WTC11 (cell line): Measurements from ENCODE around the gene SATB1. TPM values are rescaled to one million over a fixed set of nuclear protein-coding genes. Genes with fewer than 3 reads are reported as not detected.

ENCODE experiments used
- ATAC-seq: fragments of 200-7000 bp; cut with Tn5 transposase; 2 replicates; pipeline ENCODE4 v1.10.0; 2021; ENCODE audit warnings: mild to moderate bottlenecking, moderate library complexity
- Bru-seq: library from RNA; stranded (reverse); fragments of 400-500 nt; gene quantifications from one replicate; lab custom pipeline; 2021; lab: Mats Ljungman, UMichigan
- CTCF ChIA-PET: fragments of 300-600 bp; sonication (Branson Sonifier 250); formaldehyde crosslinking; loops from one replicate; lab custom pipeline; 2021; ENCODE audit warnings: antibody characterized with exemption; lab: Charles Lee
- POLR2A ChIA-PET: fragments of 350-600 bp; sonication (Branson Sonifier 250); formaldehyde crosslinking; loops from one replicate; lab custom pipeline; 2021; ENCODE audit warnings: antibody characterized with exemption; lab: Charles Lee
- DNase-seq: peaks from one replicate; pipeline ENCODE4 v3.0.0; 2021; ENCODE audit warnings: low spot score
- H3K27ac Mint-ChIP-seq: 2 replicates; pipeline ENCODE4 v1.8.0; 2021; ENCODE audit warnings: mixed read lengths
- H3K27me3 Mint-ChIP-seq: 2 replicates; pipeline ENCODE4 v1.8.0; 2021; ENCODE audit warnings: low read depth, mild to moderate bottlenecking, moderate library complexity, mixed read lengths
- H3K36me3 Mint-ChIP-seq: 2 replicates; pipeline ENCODE4 v1.8.0; 2021; ENCODE audit warnings: mixed read lengths
- H3K4me1 Mint-ChIP-seq: 2 replicates; pipeline ENCODE4 v1.8.0; 2022; ENCODE audit warnings: mixed read lengths
- H3K4me3 Mint-ChIP-seq: 2 replicates; pipeline ENCODE4 v1.8.0; 2021; ENCODE audit warnings: mild to moderate bottlenecking, moderate library complexity, mixed read lengths
- H3K9me3 Mint-ChIP-seq: 2 replicates; pipeline ENCODE4 v1.8.0; 2021; ENCODE audit warnings: mixed read lengths
- AFF4 ChIP-seq: sonication (generic); formaldehyde crosslinking; IDR thresholded peaks from 2 replicates; pipeline ENCODE4 v1.8.1; 2023; ENCODE audit warnings: mild to moderate bottlenecking, missing genetic modification reagents, borderline replicate concordance
- ARID4B ChIP-seq: sonication (generic); formaldehyde crosslinking; IDR thresholded peaks from 2 replicates; pipeline ENCODE4 v1.8.0; 2023; ENCODE audit warnings: missing genetic modification reagents, mild to moderate bottlenecking, borderline replicate concordance
- FOXJ3 ChIP-seq: sonication (generic); formaldehyde crosslinking; IDR thresholded peaks from 2 replicates; pipeline ENCODE4 v1.9.0; 2021; ENCODE audit warnings: missing genetic modification reagents, mild to moderate bottlenecking, borderline replicate concordance
- FOXK1 ChIP-seq: sonication (generic); formaldehyde crosslinking; IDR thresholded peaks from 2 replicates; pipeline ENCODE4 v1.8.0; 2022; ENCODE audit warnings: mild to moderate bottlenecking, moderate library complexity, missing genetic modification reagents
- FOXP4 ChIP-seq: sonication (generic); formaldehyde crosslinking; IDR thresholded peaks from 2 replicates; pipeline ENCODE4 v1.8.0; 2022; ENCODE audit warnings: mild to moderate bottlenecking, missing genetic modification reagents
- JAZF1 ChIP-seq: fragments of 250-450 bp; sonication (Bioruptor Pico); IDR thresholded peaks from 2 replicates; pipeline ENCODE4 v1.9.0; 2021; ENCODE audit warnings: moderate library complexity, mild to moderate bottlenecking, inconsistent platforms
- KAT7 ChIP-seq: sonication (generic); formaldehyde crosslinking; IDR thresholded peaks from 2 replicates; pipeline ENCODE4 v1.8.1; 2023; ENCODE audit warnings: missing genetic modification reagents, mild to moderate bottlenecking, borderline replicate concordance
- PRDM15 ChIP-seq: sonication (generic); formaldehyde crosslinking; IDR thresholded peaks from 2 replicates; pipeline ENCODE4 v1.8.0; 2022; ENCODE audit warnings: missing genetic modification reagents
- SP1 ChIP-seq: sonication (generic); formaldehyde crosslinking; conservative IDR thresholded peaks from 2 replicates; pipeline ENCODE4 v1.8.1; 2022; ENCODE audit warnings: missing genetic modification reagents
- ZMAT4 ChIP-seq: fragments of 250-450 bp; sonication (Bioruptor Pico); IDR thresholded peaks from 2 replicates; pipeline ENCODE4 v1.9.0; 2021; ENCODE audit warnings: mild to moderate bottlenecking
- ZNF532 ChIP-seq: fragments of 250-450 bp; sonication (Bioruptor Pico); IDR thresholded peaks from 2 replicates; pipeline ENCODE4 v1.9.0; 2021; ENCODE audit warnings: mild to moderate bottlenecking, borderline replicate concordance
- long read RNA-seq, 3 experiments: library from RNA in 1 of 3; library from capped mRNA in 1 of 3; library from polyadenylated mRNA in 1 of 3; unstranded in 2 of 3; stranded (forward) in 1 of 3; transcript quantifications; one replicate each; pipeline ENCODE4 v2.0.0, GENCODE V29; 2021
- total RNA-seq: library from RNA; stranded (reverse); gene quantifications from 3 replicates; pipeline ENCODE4 v1.2.3, GENCODE V29; 2021
- TF ChIP-seq, protein P1 (sequence below): sonication (generic); formaldehyde crosslinking; IDR thresholded peaks from 2 replicates; pipeline ENCODE4 v1.8.1; 2022; ENCODE audit warnings: low read depth, mild to moderate bottlenecking, moderate library complexity, missing genetic modification reagents, borderline replicate concordance

Gene SATB1
- 31.1 to 36.8 TPM (median 36.2 TPM) in 3 replicates for total RNA-seq
- percentile 85 among the genes with signal in this experiment for Bru-seq, nascent RNA
- long read RNA-seq, experiment 1, full-length matches to known transcripts, result 20 of 61 reads
- long read RNA-seq, experiment 1, partial matches to known transcripts, result 24 of 61 reads
- long read RNA-seq, experiment 1, other reads (novel, unspliced or antisense), result 17 of 61 reads
- long read RNA-seq, experiment 2, full-length matches to known transcripts, result 12 of 31 reads
- long read RNA-seq, experiment 2, partial matches to known transcripts, result 4 of 31 reads
- long read RNA-seq, experiment 2, other reads (novel, unspliced or antisense), result 15 of 31 reads
- long read RNA-seq, experiment 3, full-length matches to known transcripts, result 2 of 2 reads
- long read RNA-seq, experiment 3, partial matches to known transcripts, result 0 of 2 reads
- long read RNA-seq, experiment 3, other reads (novel, unspliced or antisense), result 0 of 2 reads

DNA sequence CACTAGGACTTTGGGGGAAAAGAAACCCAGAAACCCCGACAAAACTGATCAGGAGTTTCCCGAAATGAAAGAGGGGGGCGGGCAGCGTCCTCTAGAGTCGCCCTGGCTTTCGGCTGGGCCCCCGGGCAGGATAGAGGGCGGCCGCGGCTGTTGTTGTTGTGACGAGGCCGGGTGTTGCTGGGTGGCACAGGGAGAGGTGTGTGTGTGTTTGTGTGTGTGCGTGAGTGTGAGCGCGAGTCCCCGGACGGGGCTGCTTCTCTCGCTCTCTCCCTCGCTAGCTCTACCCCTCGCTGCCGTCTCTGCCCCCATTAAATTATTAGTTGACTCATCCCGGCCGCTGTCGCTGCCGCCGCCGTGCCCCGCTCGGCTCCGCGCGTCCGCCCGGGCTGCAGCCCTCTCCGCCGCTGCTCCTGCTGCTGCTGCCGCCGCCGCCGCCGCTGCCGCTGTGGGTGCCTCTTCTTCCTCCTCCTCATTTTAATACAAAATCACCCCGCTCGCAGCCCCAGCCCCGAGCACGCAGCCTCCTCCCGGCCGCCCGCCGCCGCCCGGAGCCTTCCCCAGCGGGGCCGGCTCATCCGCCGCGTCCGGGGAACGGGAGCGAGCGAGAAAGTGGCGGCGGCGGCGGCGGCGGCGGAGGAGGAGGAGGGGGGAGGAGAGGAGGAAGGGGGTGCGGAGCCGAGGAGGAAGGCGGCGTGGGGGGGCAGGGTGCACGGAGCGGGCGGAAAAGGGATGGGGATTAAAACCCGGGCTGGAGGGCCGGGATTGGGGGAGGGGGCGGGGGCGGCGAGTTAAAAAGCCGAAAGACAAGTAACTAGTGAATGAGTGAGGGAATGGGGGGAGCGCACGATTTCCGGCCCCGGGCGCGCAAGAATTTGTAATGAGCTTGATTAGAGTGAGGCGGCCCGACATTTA, at the start of gene SATB1:
Gene SATB1 (minus strand): TSS at position 611 of the 912 bp plus-strand sequence. CDS start 4,372 bp downstream, outside the sequence.
- CTCF ChIA-PET, result no interaction called here
- Mint-ChIP-seq H3K4me1 (peaks cover 51% of the 10 kb centered on the region), H3K4me3 (peak within 1 kb of the TSS; percentile 93)
- POLR2A ChIA-PET, result interaction anchor here (0.5 to 0.6 kb wide), 3 partner anchors 24 to 155 kb away, joined by 3 to 4 read pairs (median 4); no protein-coding TSS in a partner anchor
- peak; percentile 51 for ATAC-seq
- TF ChIP-seq KAT7 (CRISPR knock-in tag) (no peak), ZNF532 (CRISPR knock-in tag) (no peak), FOXP4 (CRISPR knock-in tag) (no peak), ARID4B (no peak), JAZF1 (no peak), SP1 (CRISPR knock-in tag) (peak; percentile 14; the same call in 1 of the 2 replicates), PRDM15 (CRISPR knock-in tag) (peak; percentile 91), ZMAT4 (CRISPR knock-in tag) (no peak), FOXJ3 (CRISPR knock-in tag) (no peak), FOXK1 (CRISPR knock-in tag) (peak; percentile 49; the same call in 1 of the 2 replicates), AFF4 (no peak)
- TF ChIP-seq, protein P1, sequence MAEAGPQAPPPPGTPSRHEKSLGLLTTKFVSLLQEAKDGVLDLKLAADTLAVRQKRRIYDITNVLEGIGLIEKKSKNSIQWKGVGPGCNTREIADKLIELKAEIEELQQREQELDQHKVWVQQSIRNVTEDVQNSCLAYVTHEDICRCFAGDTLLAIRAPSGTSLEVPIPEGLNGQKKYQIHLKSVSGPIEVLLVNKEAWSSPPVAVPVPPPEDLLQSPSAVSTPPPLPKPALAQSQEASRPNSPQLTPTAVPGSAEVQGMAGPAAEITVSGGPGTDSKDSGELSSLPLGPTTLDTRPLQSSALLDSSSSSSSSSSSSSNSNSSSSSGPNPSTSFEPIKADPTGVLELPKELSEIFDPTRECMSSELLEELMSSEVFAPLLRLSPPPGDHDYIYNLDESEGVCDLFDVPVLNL, result no peak
- TF ChIP-seq, all 79 proteins: peak for 3
- H3K36me3 Mint-ChIP-seq, result peaks cover 6% of the 10 kb centered on the region
- no peaks in the 10 kb centered on the region for H3K9me3 Mint-ChIP-seq
- H3K27me3 Mint-ChIP-seq, result no peaks in the 10 kb centered on the region
- peak within 1 kb of the TSS; percentile 83 for H3K27ac Mint-ChIP-seq
- peak; percentile 86 for DNase-seq
